Right lobe of liver (tissue), 6 donors: ENCODE results near the gene GABRR1. TPM values are rescaled to one million over a fixed set of nuclear protein-coding genes. Genes with fewer than 3 reads are reported as not detected.

ENCODE experiments used
- ATAC-seq, 4 donors: fragments of 200-7000 bp; cut with Tn5 transposase; one replicate each; pipeline ENCODE4 v1.9.1; 2020; ENCODE audit warnings: mild to moderate bottlenecking in 4 of 4, moderate library complexity in 4 of 4
- DNase-seq, 3 donors: peaks; one replicate each; pipeline ENCODE4 v3.0.0-alpha.2; 2020
- H3K27ac ChIP-seq, 3 donors: fragments of 200-600 bp; one replicate each; pipeline ENCODE4 v1.8.0; 2022
- H3K27me3 ChIP-seq, 2 donors: fragments of 200-600 bp; one replicate each; pipeline ENCODE4 v1.8.0; 2022
- H3K36me3 ChIP-seq, 4 donors: fragments of 200-600 bp; sonication (generic) in 1 of 4; one replicate each; pipeline versions ENCODE4 v1.5.1 to v1.8.0; 2017 to 2022; ENCODE audit warnings: control low read depth in 1 of 4
- H3K4me1 ChIP-seq, 4 donors: fragments of 200-600 bp; sonication (generic) in 1 of 4; one replicate each; pipeline versions ENCODE4 v1.5.1 to v1.8.0; 2017 to 2022; ENCODE audit warnings: control low read depth in 1 of 4
- H3K4me3 ChIP-seq, 3 donors: fragments of 200-600 bp; one replicate each; pipeline ENCODE4 v1.8.0; 2022
- H3K9me3 ChIP-seq, 4 donors: fragments of 200-600 bp; sonication (generic) in 1 of 4; one replicate each; pipeline versions ENCODE4 v1.5.1 to v1.8.0; 2017 to 2022; ENCODE audit warnings: control low read depth in 1 of 4
- CTCF ChIP-seq, 4 donors: fragments of 200-600 bp in 3 of 4; fragments of 450-650 bp in 1 of 4; IDR thresholded peaks; one replicate each; pipeline versions ENCODE4 v1.5.1 to v1.8.0; 2016 to 2022; ENCODE audit warnings: antibody characterized with exemption in 4 of 4, mild to moderate bottlenecking in 2 of 4
- POLR2A ChIP-seq: fragments of 450-650 bp; IDR thresholded peaks from one replicate; pipeline ENCODE4 v1.6.1; 2017; ENCODE audit warnings: antibody characterized with exemption, mild to moderate bottlenecking
- WGBS: methylation state at CpG from one replicate; pipeline ENCODE4 v1.1.6; 2018; ENCODE audit warnings: low coverage, low lambda C conversion rate; ENCODE audit not compliant: insufficient coverage; ENCODE audit errors: missing lambda C conversion rate; 5-methylcytosine and 5-hydroxymethylcytosine counted together
- intact Hi-C, 2 donors: fragments of 100-400 bp; cut with DNase I; formaldehyde crosslinking; loops; one replicate each; pipeline versions ENCODE4 v1.11.2 to v1.14.1; 2022
- total RNA-seq, 6 experiments: library from RNA; depleted of rRNA in 2 of 6; stranded (reverse); fragments of >200 nt in 2 of 6; fragmentation: NEBNext Ultra II Directional in 3 of 6; extraction: Animal tissue kit (Norgen Biotek cat#: 25700) in 3 of 6; gene quantifications; one replicate each; pipeline versions ENCODE4 v1.1.0 to v1.2.4, GENCODE V29; 2016 to 2023
- donor health status: DM: no; HTN: yes; CAD: no.
- donor health status: DM: no; HTN: no; CAD: no.
- donor health status: DM: no; HTN: no; CAD: no.
- donor health status: DM: no; HTN: yes; CAD: no.
- donor health status: DM: no; HTN: yes; CAD: no.

The GABRR1 gene
- total RNA-seq, 6 experiments from 2014 or later = not detected

- Histone ChIP-seq H3K27ac (no peak overlapping the region), H3K36me3 (no peaks in the 10 kb centered on the region), H3K9me3 (no peaks in the 10 kb centered on the region), H3K4me1 (peaks cover 0 to 8% (median 3%) of the 10 kb centered on the region in 4 donors), H3K4me3 (no peak overlapping the region), H3K27me3 (no peaks in the 10 kb centered on the region)
- TF ChIP-seq CTCF (IDR thresholded peaks at IDR 0.05) (no peak), POLR2A (no peak)
- DNase-seq = no peak
- intact Hi-C loops = no loop called here
- WGBS = 90% methylated on average over 5 of the region's 5 CpGs
- no peak for ATAC-seq
Observed at GRCh38 chr6:89187504-89187903, 29.7 kb downstream of the GABRR1 start.

- H3K27ac ChIP-seq = no peak overlapping the region
- WGBS = 100% methylated on average over 2 of the region's 2 CpGs
- no peaks in the 10 kb centered on the region for H3K27me3 ChIP-seq
- no peak for TF ChIP-seq CTCF (IDR thresholded peaks at IDR 0.05)
- no peak for TF ChIP-seq POLR2A
- DNase-seq = no peak
- no peaks in the 10 kb centered on the region for H3K36me3 ChIP-seq
- ATAC-seq = no peak
- peaks cover 0 to 8% (median 3%) of the 10 kb centered on the region in 4 donors for H3K4me1 ChIP-seq
- H3K9me3 ChIP-seq = no peaks in the 10 kb centered on the region
- intact Hi-C loops = no loop called here
- no peak overlapping the region for H3K4me3 ChIP-seq
Observed at GRCh38 chr6:89186762-89187161, 30.4 kb downstream of the GABRR1 start.

- Histone ChIP-seq H3K36me3 (no peaks in the 10 kb centered on the region), H3K9me3 (no peaks in the 10 kb centered on the region), H3K27ac (no peak overlapping the region), H3K27me3 (no peaks in the 10 kb centered on the region), H3K4me3 (no peak overlapping the region), H3K4me1 (no peaks in the 10 kb centered on the region)
- ATAC-seq (no peak), DNase-seq (no peak)
- TF ChIP-seq CTCF (IDR thresholded peaks at IDR 0.05) (no peak), POLR2A (no peak)
- intact Hi-C loops = no loop called here
- WGBS = 74% methylated on average over 5 of the region's 9 CpGs
Observed at GRCh38 chr6:89184344-89184743, 32.8 kb downstream of the GABRR1 start.

- Histone ChIP-seq H3K27me3 (no peaks in the 10 kb centered on the region), H3K4me1 (no peaks in the 10 kb centered on the region), H3K9me3 (no peaks in the 10 kb centered on the region), H3K36me3 (no peaks in the 10 kb centered on the region), H3K4me3 (no peak overlapping the region), H3K27ac (no peak overlapping the region)
- no peak for ATAC-seq
- intact Hi-C loops = no loop called here
- WGBS = 79% methylated on average over 2 of the region's 2 CpGs
- TF ChIP-seq CTCF (IDR thresholded peaks at IDR 0.05) (no peak), POLR2A (no peak)
- no peak for DNase-seq
Observed at GRCh38 chr6:89183294-89183693, 33.9 kb downstream of the GABRR1 start.

- no peaks in the 10 kb centered on the region for H3K4me1 ChIP-seq
- H3K27me3 ChIP-seq = no peaks in the 10 kb centered on the region
- 44% methylated on average over 1 of the region's 1 CpG for WGBS
- intact Hi-C loops = no loop called here
- ATAC-seq (no peak), DNase-seq (no peak)
- H3K36me3 ChIP-seq = no peaks in the 10 kb centered on the region
- no peaks in the 10 kb centered on the region for H3K9me3 ChIP-seq
- TF ChIP-seq POLR2A (no peak), CTCF (IDR thresholded peaks at IDR 0.05) (no peak)
- H3K4me3 ChIP-seq = no peak overlapping the region
- no peak overlapping the region for H3K27ac ChIP-seq
Observed at GRCh38 chr6:89180971-89181370, 36.2 kb downstream of the GABRR1 start.
